ENCODE measurements around the gene TGFBR3.

TGFBR3 gene

GRCh38 chr1:91647061-91647460 lies 238.9 kb downstream of the TGFBR3 start:
- no peaks in the 10 kb centered on the region for H3K79me2 ChIP-seq (ENCODE audit: insufficient read depth, low read depth)
- no peaks in the 10 kb centered on the region for H3K27me3 ChIP-seq (ENCODE audit: insufficient read depth, low read depth)
- H3K36me3 ChIP-seq (ENCODE audit: insufficient read depth): no peaks in the 10 kb centered on the region
- no peaks in the 10 kb centered on the region for H3K4me1 ChIP-seq (ENCODE audit: low read depth, poor library complexity, severe bottlenecking)
- H3K9ac ChIP-seq: no peak overlapping the region
- no peak overlapping the region for H2AFZ ChIP-seq (ENCODE audit: low read depth)
- no peak overlapping the region for H3K4me3 ChIP-seq (IDR thresholded peaks at IDR 0.05; ENCODE audit: insufficient read depth, low read depth, low read length)
- no peak for TF ChIP-seq CTCF (conservative IDR thresholded peaks at IDR 0.05; ENCODE audit: low read depth, low read length)
- no peak overlapping the region for H3K27ac ChIP-seq
- H3K4me2 ChIP-seq: no peak overlapping the region
- no peaks in the 10 kb centered on the region for H4K20me1 ChIP-seq (ENCODE audit: insufficient read depth)

- no peak overlapping the region for H3K9ac ChIP-seq
These were observed 240.9 kb downstream of the TGFBR3 start for GRCh38 chr1:91645031-91645430.

GRCh38 chr1:91643431-91643830 lies 242.5 kb downstream of the TGFBR3 start:
- Histone ChIP-seq H3K4me2 (no peak overlapping the region), H3K4me3 (IDR thresholded peaks at IDR 0.05; ENCODE audit: insufficient read depth, low read depth, low read length) (no peak overlapping the region), H3K27me3 (ENCODE audit: insufficient read depth, low read depth) (no peaks in the 10 kb centered on the region), H3K9ac (no peak overlapping the region), H2AFZ (ENCODE audit: low read depth) (no peak overlapping the region), H3K4me1 (ENCODE audit: low read depth, poor library complexity, severe bottlenecking) (no peaks in the 10 kb centered on the region), H3K79me2 (ENCODE audit: insufficient read depth, low read depth) (no peaks in the 10 kb centered on the region), H4K20me1 (ENCODE audit: insufficient read depth) (no peaks in the 10 kb centered on the region), H3K36me3 (ENCODE audit: insufficient read depth) (no peaks in the 10 kb centered on the region), H3K27ac (no peak overlapping the region)
- TF ChIP-seq CTCF (conservative IDR thresholded peaks at IDR 0.05; ENCODE audit: low read depth, low read length): no peak

More at GRCh38 chr1:91645031-91645430, 240.9 kb downstream of the TGFBR3 start:
- TF ChIP-seq CTCF (conservative IDR thresholded peaks at IDR 0.05; ENCODE audit: low read depth, low read length): no peak
- Histone ChIP-seq H3K27ac (no peak overlapping the region), H2AFZ (ENCODE audit: low read depth) (no peak overlapping the region), H3K4me3 (IDR thresholded peaks at IDR 0.05; ENCODE audit: insufficient read depth, low read depth, low read length) (no peak overlapping the region), H3K27me3 (ENCODE audit: insufficient read depth, low read depth) (no peaks in the 10 kb centered on the region), H3K4me1 (ENCODE audit: low read depth, poor library complexity, severe bottlenecking) (no peaks in the 10 kb centered on the region), H3K36me3 (ENCODE audit: insufficient read depth) (no peaks in the 10 kb centered on the region), H4K20me1 (ENCODE audit: insufficient read depth) (no peaks in the 10 kb centered on the region), H3K79me2 (ENCODE audit: insufficient read depth, low read depth) (no peaks in the 10 kb centered on the region), H3K4me2 (no peak overlapping the region)

- no peak for TF ChIP-seq CTCF (conservative IDR thresholded peaks at IDR 0.05; ENCODE audit: low read depth, low read length)
These were observed 244.9 kb downstream of the TGFBR3 start for GRCh38 chr1:91640877-91641526.

More at GRCh38 chr1:91640877-91641526, 244.9 kb downstream of the TGFBR3 start:
- H3K27ac ChIP-seq: no peak overlapping the region
- no peaks in the 10 kb centered on the region for H3K36me3 ChIP-seq (ENCODE audit: insufficient read depth)
- no peak overlapping the region for H3K4me3 ChIP-seq (IDR thresholded peaks at IDR 0.05; ENCODE audit: insufficient read depth, low read depth, low read length)
- H3K27me3 ChIP-seq (ENCODE audit: insufficient read depth, low read depth): no peaks in the 10 kb centered on the region
- H3K4me1 ChIP-seq (ENCODE audit: low read depth, poor library complexity, severe bottlenecking): no peaks in the 10 kb centered on the region
- no peak overlapping the region for H3K9ac ChIP-seq
- no peak overlapping the region for H2AFZ ChIP-seq (ENCODE audit: low read depth)
- no peaks in the 10 kb centered on the region for H3K79me2 ChIP-seq (ENCODE audit: insufficient read depth, low read depth)
- no peaks in the 10 kb centered on the region for H4K20me1 ChIP-seq (ENCODE audit: insufficient read depth)
- H3K4me2 ChIP-seq: no peak overlapping the region
